ENCODE data around the gene MRPL43.

Gene MRPL43

DNA sequence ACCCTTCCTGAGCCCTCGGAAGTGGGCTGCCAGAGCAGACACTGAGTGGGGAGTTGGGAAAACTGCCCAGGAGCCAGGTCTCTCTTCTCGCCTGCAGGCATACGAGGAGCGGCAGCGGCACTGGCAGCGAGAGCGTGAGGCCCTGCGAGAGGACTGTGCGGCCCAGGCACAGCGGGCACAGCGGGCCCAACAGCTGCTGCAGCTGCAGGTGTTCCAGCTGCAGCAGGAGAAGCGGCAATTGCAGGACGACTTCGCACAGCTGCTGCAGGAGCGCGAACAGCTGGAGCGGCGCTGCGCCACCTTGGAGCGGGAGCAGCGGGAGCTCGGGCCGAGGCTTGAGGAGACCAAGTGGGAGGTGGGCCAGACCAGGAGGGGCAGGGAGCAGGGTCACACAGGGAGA lies 18.1 kb upstream of the MRPL43 start:
- DNase-seq (ENCODE audit: low read depth in 2 of 3, low spot score in 2 of 3), result no peak

DNA sequence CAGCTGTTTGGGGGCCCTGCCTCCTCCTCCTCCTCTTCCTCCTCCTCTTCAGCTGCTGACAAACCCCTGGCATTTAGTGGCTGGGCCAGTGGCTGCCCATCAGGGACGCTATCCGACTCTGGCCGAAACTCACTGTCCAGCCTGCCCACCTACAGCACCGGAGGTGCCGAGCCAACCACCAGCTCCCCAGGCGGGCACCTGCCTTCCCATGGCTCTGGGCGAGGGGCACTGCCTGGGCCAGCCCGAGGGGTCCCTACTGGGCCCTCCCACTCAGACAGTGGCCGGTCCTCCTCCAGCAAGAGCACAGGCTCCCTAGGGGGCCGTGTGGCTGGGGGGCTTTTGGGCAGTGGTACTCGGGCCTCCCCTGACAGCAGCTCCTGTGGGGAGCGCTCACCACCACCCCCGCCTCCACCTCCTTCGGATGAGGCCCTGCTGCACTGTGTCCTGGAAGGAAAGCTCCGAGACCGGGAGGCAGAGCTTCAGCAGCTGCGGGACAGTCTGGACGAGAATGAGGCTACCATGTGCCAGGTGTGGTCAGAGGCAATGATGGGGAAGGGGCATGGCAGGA lies 16.4 kb upstream of the MRPL43 start:
- no peak for DNase-seq (ENCODE audit: low read depth in 2 of 3, low spot score in 2 of 3)

DNA sequence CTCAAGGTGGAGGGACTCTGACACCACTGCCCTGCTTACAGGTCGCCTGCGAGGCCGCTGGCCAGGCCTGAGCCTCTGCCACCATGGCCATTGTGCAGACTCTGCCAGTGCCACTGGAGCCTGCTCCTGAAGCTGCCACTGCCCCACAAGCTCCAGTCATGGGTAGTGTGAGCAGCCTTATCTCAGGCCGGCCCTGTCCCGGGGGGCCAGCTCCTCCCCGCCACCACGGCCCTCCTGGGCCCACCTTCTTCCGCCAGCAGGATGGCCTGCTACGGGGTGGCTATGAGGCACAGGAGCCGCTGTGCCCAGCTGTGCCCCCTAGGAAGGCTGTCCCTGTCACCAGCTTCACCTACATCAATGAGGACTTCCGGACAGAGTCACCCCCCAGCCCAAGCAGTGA lies 15.2 kb upstream of the MRPL43 start:
- no peak for DNase-seq (ENCODE audit: low read depth in 2 of 3, low spot score in 2 of 3)

DNA sequence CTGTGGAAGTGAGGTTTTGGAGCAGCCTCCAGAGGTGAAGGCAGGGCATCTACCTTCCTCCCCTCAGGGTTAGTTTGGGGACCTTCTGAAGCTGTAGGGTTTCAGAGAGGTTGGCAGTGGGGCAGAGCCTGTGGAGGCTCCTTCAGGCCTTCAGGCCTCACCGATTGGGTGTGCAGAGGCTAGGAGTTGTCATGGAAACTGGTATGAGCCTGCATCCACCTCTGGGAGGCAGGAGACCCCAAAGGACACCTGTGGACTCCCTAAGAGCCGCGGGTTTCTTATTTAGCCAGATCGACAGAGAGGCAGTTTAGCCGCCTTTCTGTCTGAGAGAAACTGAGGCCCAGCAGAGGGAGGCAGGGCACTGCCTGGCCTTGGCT lies 14.3 kb upstream of the MRPL43 start:
- DNase-seq (ENCODE audit: low read depth in 2 of 3, low spot score in 2 of 3), result no peak

DNA sequence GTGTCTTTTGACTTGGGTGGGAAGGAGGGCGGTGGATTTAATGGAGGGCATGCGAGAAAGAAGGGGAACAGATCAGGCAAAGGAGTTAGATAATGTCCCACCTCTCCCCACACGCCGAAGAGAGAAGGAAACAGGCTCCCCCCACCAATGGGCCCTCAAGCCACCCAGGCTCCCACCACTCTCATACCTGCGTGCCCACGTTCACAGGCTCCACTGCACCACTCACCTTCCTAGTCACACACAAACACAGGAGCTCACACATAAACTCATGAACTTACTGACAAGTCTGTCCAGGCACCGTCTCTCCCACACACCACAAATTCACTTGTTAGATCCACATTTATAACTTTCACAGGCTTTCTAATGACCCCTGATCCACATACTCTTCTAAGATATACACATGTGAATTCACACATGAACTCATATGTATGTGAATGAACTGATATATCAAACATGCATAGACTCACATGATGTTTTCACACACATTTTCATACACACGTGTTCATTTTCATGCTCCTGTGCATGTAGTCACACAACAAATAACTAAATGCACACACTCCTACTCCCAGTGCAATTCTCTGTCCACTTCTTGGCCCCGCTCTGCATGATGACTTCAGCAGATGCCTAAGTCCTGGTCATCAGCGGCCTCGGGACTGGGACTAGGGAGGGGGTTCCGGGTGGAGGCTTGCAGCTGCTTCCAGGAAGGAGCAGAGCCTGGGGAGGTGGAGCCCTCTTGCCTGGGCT lies 13.8 kb upstream of the MRPL43 start:
- DNase-seq (ENCODE audit: low read depth in 2 of 3, low spot score in 2 of 3), result no peak

DNA sequence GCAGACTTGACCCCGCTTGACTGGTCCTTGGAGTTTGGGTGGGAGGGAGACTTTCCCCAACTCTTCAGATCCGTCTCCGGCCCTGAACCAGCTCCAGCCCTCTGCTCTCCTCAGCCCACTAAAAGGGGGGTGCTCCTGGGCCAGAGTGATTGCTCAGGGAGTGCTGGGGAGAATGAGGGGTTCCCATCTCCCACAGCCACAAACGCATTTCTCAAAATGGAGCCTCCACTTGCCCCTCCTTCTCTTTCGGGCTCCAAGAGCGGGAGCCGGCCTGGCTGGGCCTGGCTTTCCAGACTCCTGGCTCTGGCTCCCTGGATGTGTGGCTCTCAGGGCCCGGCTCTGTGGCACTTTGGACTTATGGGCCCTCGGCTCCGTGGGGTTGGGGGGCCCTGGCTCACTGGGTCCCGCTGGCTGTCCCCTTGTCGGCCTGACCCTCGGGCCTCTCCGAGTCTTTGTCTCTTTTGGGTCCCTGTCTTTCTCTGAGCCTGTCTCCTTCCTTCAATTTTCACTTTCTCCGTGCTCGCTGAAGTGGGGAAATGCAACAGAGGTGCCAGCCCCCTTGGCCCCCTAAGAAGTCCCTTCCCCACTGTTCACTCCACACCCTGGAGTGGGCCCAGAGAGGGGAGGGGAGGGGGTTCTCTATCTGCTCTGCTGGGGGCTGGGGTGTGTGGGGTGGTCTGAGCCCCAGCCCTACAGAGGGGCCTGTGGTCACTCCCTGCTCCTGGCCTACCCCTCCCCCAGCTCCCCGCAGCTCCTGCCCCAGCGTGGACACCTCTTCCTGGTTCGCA lies 13.0 kb upstream of the MRPL43 start:
- DNase-seq (ENCODE audit: low read depth in 2 of 3, low spot score in 2 of 3), result no peak

DNA sequence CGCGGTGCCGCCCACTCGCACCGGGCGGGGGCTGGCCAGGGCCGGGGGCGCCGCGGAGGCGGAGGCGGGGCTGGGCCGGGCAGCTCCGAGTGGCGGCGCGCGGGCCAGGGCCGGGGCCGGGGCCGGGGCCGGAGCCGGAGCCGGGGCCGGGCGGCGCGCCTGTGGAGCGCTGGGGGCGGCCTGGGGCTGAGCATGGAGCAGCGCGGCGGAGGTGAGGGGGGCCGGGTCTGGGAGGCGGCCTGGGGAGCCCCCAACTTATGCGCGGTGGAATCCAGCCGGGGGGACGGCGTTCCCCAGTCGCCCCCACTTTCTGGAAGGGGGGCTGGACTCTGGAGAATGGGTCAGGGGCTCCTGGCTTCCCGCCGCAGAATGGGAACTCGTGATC lies 12.4 kb upstream of the MRPL43 start, which contains the start of gene LZTS2:
LZTS2 (plus strand) TSS at position 67 of the 385 bp plus-strand sequence. CDS start 2,731 bp downstream, outside the sequence.
- no peak for DNase-seq (ENCODE audit: low read depth in 2 of 3, low spot score in 2 of 3)

DNA sequence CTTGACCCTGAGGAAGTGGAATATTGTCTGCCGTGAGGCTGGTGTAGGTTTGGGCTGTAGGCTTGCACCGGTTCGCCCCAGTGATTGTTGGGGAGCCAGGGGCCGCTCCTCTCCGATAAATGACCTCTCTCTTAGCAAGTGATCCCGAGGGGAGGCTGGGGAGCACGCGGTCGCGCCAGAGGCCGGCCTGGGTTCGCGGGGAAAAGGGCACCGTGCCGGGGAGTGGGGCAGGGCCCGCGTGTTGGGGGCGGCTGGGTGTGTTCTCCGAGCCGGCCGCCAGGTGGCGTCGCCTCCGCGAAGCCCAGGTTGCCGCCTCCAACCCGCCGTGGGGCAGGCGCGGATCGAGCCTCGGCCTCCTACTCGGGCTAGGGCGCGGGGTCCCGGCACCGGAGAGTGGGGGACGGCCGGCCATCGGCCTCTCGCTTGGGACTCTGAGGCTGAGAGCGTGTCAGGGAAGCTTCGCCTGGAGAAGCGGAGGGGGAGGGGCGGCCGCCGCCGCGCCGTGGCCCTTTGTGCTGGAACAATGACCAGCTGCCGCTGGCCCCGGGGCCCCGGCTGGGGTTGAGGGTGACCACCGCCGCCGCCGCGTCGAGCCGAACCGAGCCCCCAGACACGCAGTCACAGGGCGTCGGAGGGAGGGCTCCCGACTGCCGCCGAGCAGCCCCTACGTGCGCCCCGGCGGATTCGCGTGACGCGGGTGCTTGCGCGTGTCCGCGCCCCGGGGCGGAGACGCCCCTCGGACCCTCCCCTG lies 11.9 kb upstream of the MRPL43 start:
- peak in 2 of 3 experiments; percentile 58 to 64 for DNase-seq (ENCODE audit: low read depth in 2 of 3, low spot score in 2 of 3)

DNA sequence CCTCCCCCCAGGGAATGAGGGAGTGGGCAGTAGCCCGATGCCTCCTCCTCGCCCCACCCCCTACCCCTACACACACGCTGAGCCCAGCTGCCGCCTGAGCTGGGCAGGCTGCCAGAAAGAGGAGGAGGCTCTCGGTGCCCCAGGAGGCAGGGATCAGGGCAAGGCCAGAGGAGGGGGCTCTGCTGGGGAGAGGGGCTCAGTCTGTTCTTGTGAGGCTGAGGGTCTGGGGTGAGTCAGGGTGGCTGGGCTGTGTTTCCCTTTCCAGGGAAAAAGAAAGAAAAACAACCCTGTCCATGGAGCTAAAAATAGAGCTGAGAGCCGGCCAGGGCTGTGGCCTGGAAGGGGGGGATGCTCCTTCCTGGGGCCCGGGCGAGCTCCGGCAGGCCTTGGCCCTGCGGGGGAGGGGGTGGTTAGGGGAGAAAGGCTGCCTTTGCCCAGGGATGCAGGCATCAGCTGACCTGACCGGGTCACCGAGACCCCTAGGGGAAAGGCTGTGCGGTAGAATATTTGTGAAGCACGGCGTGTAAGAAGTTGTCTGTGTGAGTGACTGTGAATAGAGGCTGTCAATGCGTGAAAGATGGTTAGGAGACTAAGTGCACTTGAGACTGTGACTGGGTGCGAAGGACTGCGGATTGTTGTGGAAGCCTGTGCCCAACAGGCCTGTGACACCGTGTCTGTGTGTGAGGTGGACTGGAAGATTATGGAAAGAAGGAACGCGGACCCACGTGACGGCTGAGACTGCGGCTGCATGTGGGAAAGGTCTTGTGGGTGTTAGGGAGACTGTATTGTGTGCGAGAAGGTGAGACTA lies 11.1 kb upstream of the MRPL43 start:
- DNase-seq (ENCODE audit: low read depth in 2 of 3, low spot score in 2 of 3), result peak in 1 of 3 experiments; percentile 40

DNA sequence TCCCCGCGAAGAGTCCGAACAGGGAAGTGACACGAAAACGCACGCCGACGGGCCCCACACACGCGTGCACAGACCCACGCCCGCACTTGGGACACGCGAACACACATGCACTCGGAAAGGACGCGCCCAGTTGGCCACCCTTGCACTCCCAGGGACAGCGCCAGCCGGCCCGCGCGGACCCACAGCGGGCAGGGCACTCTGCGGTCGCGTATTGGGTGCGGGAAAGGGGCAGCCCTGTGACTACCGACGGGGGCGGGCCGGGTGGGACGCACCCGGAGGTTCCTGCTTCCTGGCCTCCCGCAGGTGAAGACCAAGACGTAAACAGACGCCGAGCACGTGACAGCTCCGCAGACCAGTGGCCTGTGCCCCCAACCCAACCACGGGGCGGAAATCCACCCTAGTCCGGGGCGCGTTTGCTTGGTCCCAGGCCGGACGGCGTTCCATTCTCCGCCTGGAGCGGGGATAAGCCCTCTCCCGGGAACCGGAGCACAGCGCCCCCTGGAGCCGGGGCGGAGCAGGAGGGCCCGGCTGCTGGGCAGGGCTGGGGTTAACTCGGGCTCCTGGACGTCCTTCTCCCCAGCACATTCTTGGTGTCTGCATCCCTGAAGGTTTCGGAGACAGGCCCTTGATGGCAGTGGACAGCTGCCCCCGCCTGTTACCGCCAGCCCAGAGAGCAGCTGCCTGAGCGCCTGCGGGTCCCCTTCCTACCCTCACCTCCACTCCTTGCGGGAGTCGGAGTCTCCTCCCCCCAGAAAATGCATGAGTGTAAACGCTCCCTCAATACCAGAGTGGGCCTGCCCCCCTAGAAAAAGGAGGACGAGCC lies 10.3 kb upstream of the MRPL43 start:
- DNase-seq (ENCODE audit: low read depth in 2 of 3, low spot score in 2 of 3), result peak in 2 of 3 experiments; percentile 59 to 68

DNA sequence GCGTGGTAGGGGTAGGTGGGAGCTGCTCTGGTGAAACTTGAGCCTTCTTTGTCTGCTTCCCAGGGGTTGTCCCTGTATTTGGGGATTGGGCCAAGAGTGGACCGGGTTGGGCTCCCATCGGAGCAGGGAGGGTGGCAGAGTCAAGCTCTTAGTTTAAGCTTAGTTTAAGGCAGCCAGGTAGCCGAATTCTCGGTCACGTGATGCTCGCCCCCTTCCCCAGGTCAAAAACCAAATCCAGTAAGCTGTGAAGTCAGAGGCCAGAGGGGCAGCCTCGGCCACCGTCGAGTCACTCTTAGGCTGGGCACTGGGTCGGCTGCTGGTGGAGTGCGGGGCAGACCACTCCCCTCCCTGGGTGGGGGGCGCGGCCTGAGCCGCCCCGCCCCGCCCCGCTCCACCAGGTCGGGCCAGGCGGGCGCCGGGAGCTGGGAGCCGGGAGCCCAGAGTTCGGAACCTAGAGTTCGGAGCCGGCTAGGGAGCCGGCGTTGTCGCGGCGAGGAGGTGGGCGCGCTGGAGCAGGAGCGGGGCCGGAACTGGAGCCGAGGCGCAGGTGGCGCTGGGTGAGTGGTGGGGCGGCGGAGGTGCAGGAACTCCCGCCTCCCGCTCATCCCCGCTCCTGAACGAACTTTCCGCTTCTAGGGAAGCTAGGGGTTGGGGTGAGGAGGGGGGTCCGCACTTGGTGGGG lies 9.5 kb upstream of the MRPL43 start:
- no peak for DNase-seq (ENCODE audit: low read depth in 2 of 3, low spot score in 2 of 3)

DNA sequence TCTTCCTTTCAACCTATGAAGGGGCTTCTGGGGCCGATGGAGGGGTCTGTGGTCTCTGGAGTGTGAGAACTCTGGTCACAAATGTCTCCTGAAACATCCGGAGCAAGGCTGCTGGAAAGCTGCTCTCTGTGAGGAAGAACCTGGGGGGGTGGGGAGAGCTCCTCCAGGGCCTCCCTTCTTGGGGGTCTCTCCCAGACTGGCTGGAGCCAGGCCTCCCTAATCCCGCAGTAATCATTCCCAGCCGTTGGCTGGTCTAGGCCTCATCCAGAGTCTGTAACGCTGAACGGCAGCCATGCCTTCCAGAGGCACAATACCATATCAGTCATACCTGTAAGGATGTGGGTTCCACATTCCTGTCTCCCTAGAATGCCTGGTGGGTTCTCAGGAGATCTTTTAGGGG lies 7.9 kb upstream of the MRPL43 start:
- no peak for DNase-seq (ENCODE audit: low read depth in 2 of 3, low spot score in 2 of 3)

DNA sequence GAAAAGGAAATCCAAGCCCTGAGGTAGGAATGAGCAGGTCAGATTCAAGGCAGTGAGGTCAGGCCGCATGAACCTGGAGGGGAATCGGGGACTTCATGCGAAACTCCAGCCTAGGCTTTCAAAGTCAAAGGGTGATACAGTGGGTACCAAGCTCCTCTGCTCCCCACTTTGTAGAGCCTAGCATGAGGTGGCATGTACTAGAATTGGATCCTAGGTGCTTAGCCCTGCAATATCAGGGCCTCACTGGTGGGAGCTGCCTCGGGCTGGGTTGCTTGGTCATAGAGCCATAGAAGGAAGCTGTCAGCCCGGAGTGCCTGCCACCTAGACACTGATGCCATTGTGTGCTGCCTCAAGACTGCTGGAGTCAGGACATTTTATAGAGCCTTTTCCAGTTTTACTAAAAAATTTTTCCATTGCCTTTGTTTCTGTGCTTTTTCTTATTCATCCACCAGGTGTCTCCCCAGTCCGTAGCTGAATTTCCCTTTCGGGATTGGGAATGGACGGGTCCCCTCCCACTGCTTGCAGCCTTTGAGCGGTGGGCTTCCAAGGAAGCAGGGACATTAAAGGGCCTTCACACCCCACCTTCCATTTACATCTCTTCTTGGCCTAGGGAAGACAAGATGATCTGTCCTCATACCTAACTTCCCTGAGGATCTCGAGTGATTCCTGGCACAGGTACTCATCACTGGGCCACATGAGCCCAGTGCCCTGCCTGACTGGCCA lies 6.8 kb upstream of the MRPL43 start:
- no peak for DNase-seq (ENCODE audit: low read depth in 2 of 3, low spot score in 2 of 3)

DNA sequence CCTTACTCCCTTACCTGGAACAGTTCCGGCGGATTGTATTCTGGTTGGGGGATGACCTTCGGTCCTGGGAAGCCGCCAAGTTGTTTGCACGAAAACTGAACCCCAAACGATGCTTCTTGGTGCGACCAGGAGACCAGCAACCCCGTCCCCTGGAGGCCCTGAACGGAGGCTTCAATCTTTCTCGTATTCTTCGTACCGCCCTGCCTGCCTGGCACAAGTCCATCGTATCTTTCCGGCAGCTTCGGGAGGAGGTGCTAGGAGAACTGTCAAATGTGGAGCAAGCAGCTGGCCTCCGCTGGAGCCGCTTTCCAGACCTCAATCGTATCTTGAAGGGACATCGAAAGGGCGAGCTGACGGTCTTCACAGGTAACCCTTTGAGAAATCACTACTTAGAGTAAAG lies 1.8 kb upstream of the MRPL43 start:
- no peak for DNase-seq (ENCODE audit: low read depth in 2 of 3, low spot score in 2 of 3)

DNA sequence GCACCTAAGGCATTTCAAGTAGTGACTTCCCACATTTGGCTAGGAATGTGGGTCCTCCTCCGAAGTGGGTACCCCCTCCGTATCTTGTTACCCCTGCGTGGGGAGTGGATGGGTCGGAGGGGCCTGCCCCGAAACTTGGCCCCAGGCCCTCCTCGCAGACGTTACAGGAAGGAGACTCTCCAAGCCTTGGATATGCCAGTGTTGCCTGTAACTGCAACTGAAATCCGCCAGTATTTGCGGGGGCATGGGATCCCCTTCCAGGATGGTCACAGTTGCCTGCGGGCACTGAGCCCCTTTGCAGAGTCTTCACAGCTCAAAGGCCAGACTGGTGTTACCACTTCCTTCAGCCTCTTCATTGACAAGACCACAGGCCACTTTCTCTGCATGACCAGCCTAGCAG lies 869 bp upstream of the MRPL43 start:
- no peak for DNase-seq (ENCODE audit: low read depth in 2 of 3, low spot score in 2 of 3)

DNA sequence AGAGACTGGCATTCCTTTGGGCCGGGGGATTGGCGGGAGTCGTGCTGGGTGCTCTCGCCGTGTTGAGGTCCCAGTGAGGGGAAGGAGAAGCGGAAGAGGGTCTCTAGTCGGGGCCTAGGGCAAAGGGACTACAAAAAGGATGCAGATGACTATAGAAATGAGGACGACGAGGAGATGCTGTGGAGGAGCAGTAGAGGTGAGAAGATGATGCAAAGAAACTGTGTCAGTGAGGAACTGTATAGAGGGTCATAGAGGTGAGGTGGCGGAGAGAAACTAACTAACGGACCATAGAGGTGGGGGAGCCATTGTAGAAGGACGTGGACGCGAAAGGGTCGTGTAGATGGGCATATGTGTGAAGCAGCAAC lies 370 bp upstream of the MRPL43 start:
- no peak for DNase-seq (ENCODE audit: low read depth in 2 of 3, low spot score in 2 of 3)

DNA sequence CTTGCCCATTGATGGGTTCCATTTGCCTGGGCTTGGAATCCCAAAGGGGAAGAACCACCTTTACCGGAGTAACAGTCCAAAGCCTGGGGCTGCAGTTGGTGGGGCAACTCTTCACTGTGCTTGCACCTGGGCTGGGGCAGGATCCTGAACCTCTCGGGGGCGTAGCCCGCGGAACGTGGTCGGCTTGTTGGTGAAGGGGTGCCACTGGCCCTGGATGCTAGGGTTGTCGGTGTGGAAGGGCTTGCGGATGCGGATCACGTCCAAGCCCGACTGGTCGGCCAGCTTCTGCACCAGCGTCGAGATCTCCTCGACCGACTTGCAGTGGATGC lies 710 bp downstream of the MRPL43 start:
- no peak for DNase-seq (ENCODE audit: low read depth in 2 of 3, low spot score in 2 of 3)

DNA sequence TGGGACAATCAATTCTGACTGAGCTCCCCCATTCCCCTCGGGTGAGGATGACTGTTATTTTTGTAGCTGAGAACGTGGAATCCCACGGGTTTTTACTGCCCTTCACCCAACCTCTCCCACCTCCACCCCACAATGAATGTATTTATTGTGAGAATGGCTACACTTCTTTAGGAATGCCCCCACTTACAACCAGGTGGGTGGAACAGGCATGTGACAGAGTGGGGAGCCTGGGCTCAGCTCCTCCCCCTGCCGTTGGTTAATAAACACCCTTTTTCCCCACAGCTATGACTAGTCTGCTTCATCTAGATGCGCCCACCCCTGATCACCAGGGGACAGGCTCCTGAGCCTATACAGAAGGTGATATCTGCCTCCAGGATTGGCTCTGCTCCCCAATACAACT lies 2.0 kb downstream of the MRPL43 start:
- no peak for DNase-seq (ENCODE audit: low read depth in 2 of 3, low spot score in 2 of 3)

DNA sequence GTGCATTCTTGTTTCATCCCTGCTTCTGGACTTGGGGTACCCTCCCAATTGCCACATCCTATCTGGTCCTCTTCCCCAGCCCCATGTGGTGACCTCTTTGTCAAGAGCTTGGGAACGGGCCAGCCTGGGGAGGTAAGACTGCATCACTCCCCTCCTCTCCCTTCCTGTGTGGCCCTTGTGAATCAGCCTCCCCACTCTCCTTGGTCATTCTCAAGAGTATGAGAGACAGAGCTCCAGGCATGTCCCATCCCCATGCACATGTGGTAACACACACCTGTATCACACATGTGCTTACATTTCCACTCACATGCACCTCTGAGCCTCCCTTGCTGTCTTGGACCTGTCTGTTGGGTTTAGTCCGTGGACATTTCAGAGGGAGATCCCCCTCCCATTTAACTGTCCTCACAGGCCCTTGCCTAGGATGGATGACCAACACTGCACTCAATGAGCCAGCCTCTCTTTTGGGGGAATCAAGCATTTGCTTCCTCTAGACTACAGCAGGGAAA lies 2.6 kb downstream of the MRPL43 start:
- no peak for DNase-seq (ENCODE audit: low read depth in 2 of 3, low spot score in 2 of 3)
